ENCODE results near the gene NCAPG. TPM values are rescaled to one million over a fixed set of nuclear protein-coding genes. Genes with fewer than 3 reads are reported as not detected.

NCAPG gene
- total RNA-seq, 1 experiment from 2014 or later, result 38.6 TPM

- no TSS peak for BruUV-seq (replicated peaks)
- Mint-ChIP-seq H3K9me3 (ENCODE audit: unreplicated experiment) (peaks cover 8% of the 10 kb centered on the region), H3K27ac (ENCODE audit: low read depth, unreplicated experiment) (no peak overlapping the region), H3K36me3 (ENCODE audit: insufficient read depth, unreplicated experiment) (peaks cover 5% of the 10 kb centered on the region), H3K27me3 (ENCODE audit: insufficient read depth, unreplicated experiment) (no peaks in the 10 kb centered on the region), H3K4me3 (ENCODE audit: unreplicated experiment) (no peak overlapping the region), H3K4me1 (ENCODE audit: insufficient read depth, unreplicated experiment) (no peaks in the 10 kb centered on the region)
- intact Hi-C loops (cut with micrococcal nuclease), result no loop called here
- CTCF ChIA-PET, result no interaction called here
- no peak for DNase-seq (ENCODE audit: unreplicated experiment)
- POLR2A ChIA-PET, result no interaction called here
- no peak for TF ChIP-seq CTCF (IDR thresholded peaks at IDR 0.05; ENCODE audit: unreplicated experiment)
Observed at GRCh38 chr4:17865866-17866363, 55.1 kb downstream of the NCAPG start.

GRCh38 chr4:17866810-17867209 is 56.0 kb downstream of the NCAPG start:
- no peak for TF ChIP-seq CTCF (IDR thresholded peaks at IDR 0.05; ENCODE audit: unreplicated experiment)
- BruUV-seq (replicated peaks), result no TSS peak
- ChIA-PET POLR2A (no interaction called here), CTCF (interaction anchor here (0.7 kb wide), 2 partner anchors 578 to 1054 kb away, joined by 3 to 7 read pairs; no protein-coding TSS in a partner anchor)
- intact Hi-C loops (cut with micrococcal nuclease), result no loop called here
- H3K4me3 Mint-ChIP-seq (ENCODE audit: unreplicated experiment), result no peak overlapping the region
- H3K27ac Mint-ChIP-seq (ENCODE audit: low read depth, unreplicated experiment), result no peak overlapping the region
- peaks cover 4% of the 10 kb centered on the region for H3K36me3 Mint-ChIP-seq (ENCODE audit: insufficient read depth, unreplicated experiment)
- no peaks in the 10 kb centered on the region for H3K27me3 Mint-ChIP-seq (ENCODE audit: insufficient read depth, unreplicated experiment)
- no peaks in the 10 kb centered on the region for H3K4me1 Mint-ChIP-seq (ENCODE audit: insufficient read depth, unreplicated experiment)
- peaks cover 6% of the 10 kb centered on the region for H3K9me3 Mint-ChIP-seq (ENCODE audit: unreplicated experiment)
- no peak for DNase-seq (ENCODE audit: unreplicated experiment)

DNA sequence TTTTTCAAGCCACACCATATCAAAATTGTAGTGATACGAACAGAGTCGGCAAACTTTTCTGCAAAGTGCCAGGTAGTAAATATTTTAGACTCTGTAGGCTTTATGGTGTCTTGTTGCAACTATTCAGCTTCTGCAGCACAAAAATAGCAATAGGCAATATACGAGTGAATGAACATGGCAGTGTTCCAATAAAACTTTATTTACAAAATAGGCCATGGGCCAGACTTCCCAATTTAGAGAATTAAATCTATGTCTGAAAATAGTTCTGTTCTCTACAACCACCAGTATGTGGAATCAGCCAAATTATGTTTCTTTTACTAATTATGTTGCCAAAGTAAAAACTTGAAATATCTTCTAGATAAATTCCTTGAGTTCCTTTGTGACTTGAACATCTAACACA is 56.5 kb downstream of the NCAPG start:
- DNase-seq (ENCODE audit: unreplicated experiment), result no peak
- no peaks in the 10 kb centered on the region for H3K27me3 Mint-ChIP-seq (ENCODE audit: insufficient read depth, unreplicated experiment)
- H3K27ac Mint-ChIP-seq (ENCODE audit: low read depth, unreplicated experiment), result no peak overlapping the region
- no TSS peak for BruUV-seq (replicated peaks)
- POLR2A ChIA-PET, result no interaction called here
- H3K4me1 Mint-ChIP-seq (ENCODE audit: insufficient read depth, unreplicated experiment), result no peaks in the 10 kb centered on the region
- peaks cover 4% of the 10 kb centered on the region for H3K36me3 Mint-ChIP-seq (ENCODE audit: insufficient read depth, unreplicated experiment)
- H3K9me3 Mint-ChIP-seq (ENCODE audit: unreplicated experiment), result peaks cover 1% of the 10 kb centered on the region
- CTCF ChIA-PET, result no interaction called here
- no peak for TF ChIP-seq CTCF (IDR thresholded peaks at IDR 0.05; ENCODE audit: unreplicated experiment)
- H3K4me3 Mint-ChIP-seq (ENCODE audit: unreplicated experiment), result no peak overlapping the region
- intact Hi-C loops (cut with micrococcal nuclease), result no loop called here

- no peak overlapping the region for H3K27ac Mint-ChIP-seq (ENCODE audit: low read depth, unreplicated experiment)
- H3K4me1 Mint-ChIP-seq (ENCODE audit: insufficient read depth, unreplicated experiment), result no peaks in the 10 kb centered on the region
- POLR2A ChIA-PET, result no interaction called here
- CTCF ChIA-PET, result no interaction called here
- no peak overlapping the region for H3K4me3 Mint-ChIP-seq (ENCODE audit: unreplicated experiment)
- no peak for TF ChIP-seq CTCF (IDR thresholded peaks at IDR 0.05; ENCODE audit: unreplicated experiment)
- no TSS peak for BruUV-seq (replicated peaks)
- DNase-seq (ENCODE audit: unreplicated experiment), result no peak
- no peaks in the 10 kb centered on the region for H3K9me3 Mint-ChIP-seq (ENCODE audit: unreplicated experiment)
- intact Hi-C loops (cut with micrococcal nuclease), result no loop called here
- H3K27me3 Mint-ChIP-seq (ENCODE audit: insufficient read depth, unreplicated experiment), result no peaks in the 10 kb centered on the region
- peaks cover 4% of the 10 kb centered on the region for H3K36me3 Mint-ChIP-seq (ENCODE audit: insufficient read depth, unreplicated experiment)
Observed at GRCh38 chr4:17869327-17869726, 58.5 kb downstream of the NCAPG start.
